GM19324 (cell line): ENCODE results near the gene BCR.

ENCODE experiments used
- ATAC-seq: cut with Tn5 transposase; IDR thresholded peaks from one replicate; pipeline ENCODE4 v1.9.1; 2021; ENCODE audit warnings: mild to moderate bottlenecking, moderate library complexity; ENCODE audit not compliant: unreplicated experiment, low FRiP score

Gene BCR

GRCh38 chr22:23227380-23227779, 47.1 kb downstream of the BCR start:
- no peak for ATAC-seq

GRCh38 chr22:23228503-23228902, 48.2 kb downstream of the BCR start:
- no peak for ATAC-seq

DNA sequence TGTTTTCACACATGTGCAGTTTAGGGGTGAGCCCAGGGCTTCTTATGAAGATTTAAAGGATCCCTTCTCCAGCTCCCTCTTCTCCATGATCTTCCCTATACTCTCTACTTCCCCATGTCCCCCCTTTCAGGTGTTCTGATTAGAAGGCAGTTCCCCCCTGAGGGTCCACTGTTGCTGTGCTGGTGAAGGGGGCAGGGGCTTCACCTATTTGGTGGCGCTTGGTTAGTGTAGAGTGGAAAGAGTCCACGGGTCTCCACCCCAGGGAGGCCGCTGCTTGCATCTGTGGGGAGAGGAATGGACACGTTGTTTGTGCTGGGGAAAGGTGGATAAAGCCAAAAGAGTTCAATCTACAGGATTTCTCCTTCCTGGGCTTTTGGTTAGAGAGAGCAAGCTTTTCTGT, 49.3 kb downstream of the BCR start:
- ATAC-seq = no peak

DNA sequence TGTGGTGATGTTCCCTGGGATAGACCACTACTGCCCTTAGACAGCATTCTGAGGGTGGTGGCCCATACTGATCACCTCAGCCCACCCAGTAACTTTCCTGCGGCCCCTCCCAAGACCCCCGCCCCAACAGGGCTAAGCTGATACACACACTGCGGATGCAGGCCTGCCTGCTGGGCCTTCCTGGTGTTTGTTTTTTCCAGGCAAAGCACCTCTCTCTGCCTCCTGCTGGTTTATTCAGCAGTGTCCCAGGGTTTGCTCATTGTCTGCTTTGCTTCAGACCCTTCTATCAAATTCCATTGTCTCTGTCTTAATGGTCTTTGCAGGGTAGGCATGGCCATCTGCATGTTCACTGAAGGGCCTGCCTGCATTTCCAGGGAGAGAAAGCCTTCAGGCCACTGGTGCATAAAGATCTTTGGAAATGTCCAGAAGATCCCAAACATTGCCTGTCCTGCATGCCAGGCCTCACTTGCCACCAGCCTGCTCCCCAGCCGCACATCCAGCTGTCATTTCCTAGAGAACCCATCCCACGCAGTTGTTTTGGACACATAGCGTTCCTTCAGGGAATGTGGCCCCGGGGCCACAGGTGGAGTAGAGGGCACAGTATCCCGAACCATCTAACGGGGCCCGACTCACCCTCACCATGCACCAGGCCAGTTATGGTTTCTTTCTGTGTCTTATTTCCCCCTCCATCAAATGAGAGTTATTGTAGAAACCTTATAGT, 50.2 kb downstream of the BCR start:
- ATAC-seq = no peak

DNA sequence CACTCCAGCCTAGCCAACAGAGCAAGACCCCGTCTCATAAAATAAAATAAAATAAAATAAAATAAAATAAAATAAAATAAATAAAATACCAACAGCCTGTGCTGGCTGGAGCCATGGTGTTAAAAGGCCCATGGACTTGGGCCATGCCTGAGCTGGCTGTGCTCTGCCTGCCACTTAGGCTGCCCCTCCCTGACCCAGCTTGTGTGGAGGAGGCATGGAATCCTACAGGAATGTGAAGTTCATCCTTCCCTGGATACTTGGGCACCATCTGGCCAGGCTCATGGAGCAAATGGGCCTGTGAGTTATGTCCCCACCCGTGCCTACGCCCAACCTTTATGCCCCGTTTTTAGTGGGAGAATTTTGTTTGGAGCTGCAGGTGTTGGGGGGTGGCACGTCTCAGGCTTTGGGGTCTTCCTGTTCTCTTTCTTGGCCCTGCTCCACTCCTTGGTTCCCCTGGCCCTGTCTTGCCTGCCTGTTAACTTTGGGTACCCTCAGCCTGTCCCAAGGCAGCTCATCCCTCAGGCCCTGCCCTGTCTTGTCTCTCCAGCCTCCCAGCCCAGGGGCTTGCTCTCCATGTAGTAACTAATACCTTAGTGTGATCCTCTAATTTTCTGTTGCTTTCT, 51.3 kb downstream of the BCR start:
- ATAC-seq = no peak

DNA sequence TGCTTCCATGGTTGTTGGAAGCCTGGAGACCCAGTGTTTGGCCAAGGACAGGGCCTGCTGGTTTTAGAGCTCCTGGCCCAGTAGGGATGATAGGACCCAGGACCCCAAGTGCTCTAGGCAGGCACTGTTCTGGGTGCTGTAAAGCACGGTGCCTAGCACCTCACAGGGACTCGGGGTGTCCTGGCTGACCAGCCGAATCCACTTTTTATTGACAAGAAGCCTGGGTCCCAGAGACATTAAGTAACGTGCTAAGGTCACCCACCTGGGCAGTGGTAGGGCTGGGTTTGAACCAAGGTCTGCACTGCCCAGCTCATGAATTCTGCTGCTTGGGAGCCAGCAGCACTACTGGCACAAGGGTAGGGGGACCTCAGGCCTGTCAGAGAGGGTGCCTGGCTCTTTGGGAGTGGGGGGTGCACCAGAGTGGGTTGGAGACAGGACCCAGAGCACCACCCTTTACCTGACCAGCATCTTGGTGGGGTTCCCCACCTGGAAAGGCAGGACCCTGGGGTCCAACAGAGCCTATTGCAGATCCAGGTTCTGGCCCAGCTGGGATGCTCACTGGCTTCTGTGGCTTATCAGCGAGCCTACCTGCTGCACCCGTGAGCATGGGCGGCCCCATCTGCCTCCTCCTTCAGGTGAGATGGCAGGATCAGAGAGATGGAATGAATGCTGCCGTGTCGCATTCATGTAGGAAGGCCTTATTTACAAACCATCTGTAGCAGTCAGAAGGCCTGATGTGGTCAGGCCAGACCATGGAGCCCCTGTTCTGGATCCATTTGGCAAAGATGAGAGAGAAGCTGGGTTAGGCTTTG, 52.0 kb downstream of the BCR start:
- ATAC-seq = no peak

DNA sequence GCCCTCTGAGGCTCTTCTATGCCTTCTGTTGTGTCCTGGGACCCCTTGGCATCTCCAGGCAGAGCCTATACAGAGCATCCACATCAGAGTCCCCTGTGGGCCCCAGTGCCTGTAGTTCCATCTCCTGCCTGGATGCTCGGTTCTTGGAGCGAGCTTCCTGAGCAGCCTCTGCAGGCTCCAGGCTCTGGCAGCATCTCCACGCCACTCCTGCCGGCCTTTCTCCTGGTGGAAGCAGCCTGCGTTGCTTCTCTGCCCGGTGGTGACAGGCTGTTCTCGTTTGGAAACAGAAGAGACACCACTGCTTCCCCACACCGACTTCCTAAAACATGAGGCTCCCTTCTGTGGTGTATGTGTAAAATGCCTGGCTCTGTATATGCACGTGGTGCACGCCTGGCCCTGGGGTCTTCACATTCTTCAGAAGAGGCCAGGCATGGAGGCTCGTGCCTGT, 52.8 kb downstream of the BCR start:
- no peak for ATAC-seq

DNA sequence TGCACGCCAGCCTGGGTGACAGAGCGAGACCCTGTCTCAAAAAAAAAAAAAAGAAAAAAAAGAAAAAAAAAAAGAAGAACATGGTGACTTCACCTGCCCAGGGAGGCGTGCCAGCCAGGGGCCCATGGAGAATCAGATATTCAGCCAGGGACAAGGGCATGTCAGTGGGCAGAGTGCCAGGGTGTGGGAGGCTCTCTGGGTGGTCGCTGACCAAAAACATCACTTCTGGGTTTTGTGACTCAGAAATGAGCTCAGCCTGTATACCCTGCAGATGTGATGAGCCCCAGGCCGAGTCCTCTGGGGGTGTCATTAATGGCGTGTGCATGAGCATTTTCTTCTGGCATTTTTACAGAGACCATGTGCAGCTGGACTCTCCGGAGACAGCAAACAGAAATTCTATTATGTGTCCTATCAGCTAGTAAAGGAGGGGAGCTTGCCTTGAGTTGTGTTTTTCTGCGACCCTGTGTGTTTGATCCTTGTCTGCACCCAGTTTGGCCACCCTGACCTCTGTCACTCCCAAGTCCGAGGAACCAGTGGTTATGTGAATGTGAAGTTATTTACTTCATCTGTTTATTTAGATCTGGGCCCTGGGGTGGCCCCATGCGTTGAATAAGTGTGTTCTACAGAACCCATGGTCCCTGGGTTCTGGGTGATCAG, 53.6 kb downstream of the BCR start:
- ATAC-seq = no peak

DNA sequence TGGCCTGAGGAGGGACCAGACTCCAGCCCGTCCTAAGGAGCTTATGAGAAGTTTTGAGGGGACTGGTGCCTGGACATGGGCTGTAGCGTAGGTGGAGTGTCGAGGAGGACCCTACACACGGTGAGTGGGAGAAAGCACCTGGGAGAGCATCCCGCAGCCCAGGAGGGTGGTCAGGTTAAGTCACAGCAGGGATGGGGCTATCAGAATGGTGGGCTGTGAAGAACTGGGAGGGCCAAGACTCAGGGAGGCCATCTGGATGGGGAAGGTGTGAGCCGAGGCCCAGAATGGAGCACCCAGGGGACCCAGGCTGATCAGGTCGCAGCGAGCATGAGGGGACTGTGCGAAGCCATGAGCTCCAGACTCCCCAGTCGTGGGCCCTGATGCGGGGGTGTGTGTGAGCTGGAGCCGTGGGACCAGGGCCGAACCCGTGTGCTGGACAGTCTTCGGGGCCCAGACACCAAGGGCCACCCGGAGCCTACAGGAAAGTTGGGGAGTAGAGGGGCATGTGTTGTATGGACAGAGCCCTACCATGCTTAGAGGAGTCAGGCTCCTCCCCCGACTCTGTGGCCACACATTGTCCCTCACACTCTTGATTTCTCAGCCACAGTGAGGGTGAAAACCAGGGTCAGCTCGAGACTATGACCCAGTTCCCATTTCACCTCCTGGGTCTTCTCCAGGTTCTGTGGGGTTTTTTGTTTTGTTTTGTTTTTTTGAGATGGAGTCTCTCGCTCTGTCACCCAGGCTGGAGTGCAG, 54.3 kb downstream of the BCR start:
- ATAC-seq = no peak

DNA sequence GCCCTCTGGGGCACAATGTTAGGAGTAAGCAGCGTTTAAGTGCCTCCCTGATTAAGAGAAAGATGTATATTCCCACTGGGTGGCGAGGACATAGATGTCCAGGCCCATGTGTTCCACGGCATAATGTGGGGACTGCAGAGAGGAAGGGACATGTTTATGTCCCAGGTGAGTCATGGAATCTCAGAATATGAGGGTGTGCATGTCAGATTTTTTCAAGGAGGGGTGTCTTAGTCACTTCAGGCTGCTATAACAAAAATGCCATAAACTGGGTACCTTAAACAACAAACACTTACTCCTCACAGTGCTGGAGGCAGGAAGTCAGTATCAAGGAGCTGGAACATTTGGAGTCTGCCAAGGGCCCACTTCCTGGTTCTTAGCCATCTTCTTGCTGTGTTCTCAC, 55.1 kb downstream of the BCR start:
- ATAC-seq = no peak

GRCh38 chr22:23236026-23236425, 55.7 kb downstream of the BCR start:
- no peak for ATAC-seq

- ATAC-seq = no peak
Measured at GRCh38 chr22:23236440-23237184, 56.3 kb downstream of the BCR start.

DNA sequence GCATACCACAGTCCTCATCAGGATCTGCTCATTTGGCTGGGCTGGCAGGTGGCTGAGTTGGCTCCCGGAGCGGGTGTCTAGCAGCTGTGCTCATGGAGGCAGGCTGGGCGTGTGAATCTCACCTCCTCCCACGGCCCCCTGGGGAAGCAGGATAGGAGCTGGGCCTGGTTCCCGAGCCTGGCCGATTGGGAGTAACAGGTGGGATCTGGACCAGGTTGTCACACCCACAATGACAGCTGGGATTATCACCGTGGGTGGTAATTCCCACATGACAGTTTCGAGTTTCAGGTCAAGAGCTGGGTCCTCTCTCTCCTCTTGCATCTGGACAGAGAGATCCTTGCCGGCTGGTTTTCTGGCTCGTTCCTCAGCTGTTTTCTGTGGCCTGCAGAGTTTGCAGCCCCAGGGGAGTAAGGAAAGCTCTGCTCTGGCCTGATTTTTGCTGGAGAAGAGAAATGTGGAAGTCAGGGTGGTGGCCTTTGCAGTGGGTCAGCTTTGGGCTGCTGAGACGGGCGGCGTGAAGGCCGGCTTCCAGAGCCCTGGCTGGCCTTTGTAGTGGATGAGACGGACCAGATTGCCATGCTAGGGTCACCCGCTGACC, 57.0 kb downstream of the BCR start:
- no peak for ATAC-seq

DNA sequence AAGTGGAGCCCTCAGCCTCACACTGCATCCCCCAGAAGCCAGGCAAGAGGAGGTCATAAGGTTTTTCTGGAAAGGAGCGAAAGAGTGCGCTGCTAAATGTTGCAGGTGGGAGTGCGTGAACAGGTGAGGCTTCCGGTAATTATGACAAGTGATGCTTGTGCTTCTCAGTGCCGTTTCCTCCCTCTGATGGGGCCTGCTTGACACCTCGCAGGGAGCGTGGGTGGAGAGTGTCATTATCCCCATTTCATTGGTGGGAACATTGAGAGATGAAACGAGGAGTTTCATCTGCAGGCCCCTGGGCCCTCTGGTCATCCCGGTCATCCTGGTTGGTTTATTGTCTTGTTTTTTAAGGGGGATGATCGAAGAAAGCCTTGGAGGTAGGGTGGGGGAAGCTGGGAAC, 57.5 kb downstream of the BCR start:
- ATAC-seq = no peak

DNA sequence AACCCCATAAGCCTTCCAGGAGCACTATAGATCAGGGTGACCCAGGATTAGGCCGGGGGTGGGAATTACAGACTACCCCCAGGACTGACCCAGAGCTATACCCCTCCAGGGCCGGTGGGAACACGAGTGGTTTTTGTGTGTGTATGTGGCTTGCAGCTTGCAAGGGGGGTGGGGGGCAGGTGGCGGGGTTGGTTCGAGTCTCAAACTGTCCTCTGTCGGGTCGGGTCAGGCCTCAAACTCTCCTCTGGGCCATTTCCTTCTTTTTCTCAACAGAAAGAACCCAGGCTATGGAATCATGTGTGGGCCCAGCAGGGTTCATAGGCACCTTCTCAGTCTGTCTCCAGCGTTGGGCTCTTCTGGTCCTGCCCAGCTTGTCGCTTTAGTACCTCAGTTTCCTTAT, 58.4 kb downstream of the BCR start:
- no peak for ATAC-seq

- no peak for ATAC-seq
Measured at GRCh38 chr22:23239429-23239828, 59.1 kb downstream of the BCR start.

DNA sequence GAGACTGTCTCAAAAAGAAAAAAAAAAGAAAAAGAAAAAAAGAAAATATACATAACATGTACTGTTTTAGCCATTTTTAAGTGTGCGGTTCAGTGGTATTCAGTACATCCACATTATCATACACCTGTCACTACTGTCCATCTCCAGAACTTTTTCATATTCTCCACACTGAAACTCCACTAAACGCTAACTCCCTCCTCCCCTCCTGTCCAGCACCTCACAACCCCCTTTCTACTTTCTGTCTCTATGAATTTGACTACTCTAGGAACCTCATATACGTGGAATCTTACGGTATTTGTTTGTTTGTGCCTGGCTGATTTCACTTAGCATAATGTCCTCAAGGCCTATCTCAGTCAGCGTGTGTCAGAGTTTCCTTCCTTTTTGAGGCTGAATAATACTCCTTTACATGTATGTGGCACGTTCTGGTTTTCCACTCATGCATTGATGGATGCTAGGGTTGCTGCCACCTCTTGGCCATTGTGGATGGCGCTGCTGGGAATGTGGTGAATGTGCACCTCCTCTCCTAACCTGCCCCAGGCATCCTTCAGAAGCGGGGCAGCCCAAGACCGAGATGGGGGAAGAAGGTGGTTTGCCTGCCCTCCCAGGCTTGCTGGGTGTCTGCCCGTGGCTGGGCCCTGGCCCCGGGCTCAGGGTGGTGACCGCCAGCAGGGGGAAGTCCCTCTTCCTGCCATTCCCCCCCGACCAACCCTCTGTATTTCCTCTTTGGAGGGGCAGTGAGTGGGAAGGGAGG, 60.5 kb downstream of the BCR start:
- ATAC-seq = no peak
